ENCODE data around the gene ABCB11.

ABCB11 gene

GRCh38 chr2:168920504-168921157 is 110.5 kb downstream of the ABCB11 start:
- ATAC-seq (ENCODE audit: low read depth), result no peak; the same call in 2 of the 3 replicates
- no peaks in the 10 kb centered on the region for H3K4me1 ChIP-seq (ENCODE audit: insufficient read depth, poor library complexity, severe bottlenecking)
- peak; percentile 84 for TF ChIP-seq CTCF (IDR thresholded peaks at IDR 0.05; ENCODE audit: poor library complexity, severe bottlenecking)
- no peaks in the 10 kb centered on the region for H3K9me3 ChIP-seq (ENCODE audit: severe bottlenecking)
- no peaks in the 10 kb centered on the region for H3K36me3 ChIP-seq (ENCODE audit: low read depth)
- H3K4me3 ChIP-seq (ENCODE audit: severe bottlenecking), result no peak overlapping the region
- DNase-seq (ENCODE audit: low spot score), result no peak
- H3K27me3 ChIP-seq (ENCODE audit: insufficient read depth, poor library complexity, severe bottlenecking), result no peaks in the 10 kb centered on the region
- no peak overlapping the region for H3K27ac ChIP-seq (ENCODE audit: poor library complexity, severe bottlenecking)

- no peak for ATAC-seq (ENCODE audit: low read depth)
- H3K27ac ChIP-seq (ENCODE audit: poor library complexity, severe bottlenecking), result no peak overlapping the region
- DNase-seq (ENCODE audit: low spot score), result no peak
- H3K27me3 ChIP-seq (ENCODE audit: insufficient read depth, poor library complexity, severe bottlenecking), result peaks cover 9% of the 10 kb centered on the region
- no peaks in the 10 kb centered on the region for H3K4me1 ChIP-seq (ENCODE audit: insufficient read depth, poor library complexity, severe bottlenecking)
- no peaks in the 10 kb centered on the region for H3K9me3 ChIP-seq (ENCODE audit: severe bottlenecking)
- no peaks in the 10 kb centered on the region for H3K36me3 ChIP-seq (ENCODE audit: low read depth)
- H3K4me3 ChIP-seq (ENCODE audit: severe bottlenecking), result no peak overlapping the region
- TF ChIP-seq CTCF (IDR thresholded peaks at IDR 0.05; ENCODE audit: poor library complexity, severe bottlenecking), result no peak
Observed at GRCh38 chr2:168916331-168916675, 114.8 kb downstream of the ABCB11 start.

GRCh38 chr2:168915441-168916330 is 115.4 kb downstream of the ABCB11 start:
- H3K36me3 ChIP-seq (ENCODE audit: low read depth), result no peaks in the 10 kb centered on the region
- TF ChIP-seq CTCF (IDR thresholded peaks at IDR 0.05; ENCODE audit: poor library complexity, severe bottlenecking), result no peak
- H3K4me1 ChIP-seq (ENCODE audit: insufficient read depth, poor library complexity, severe bottlenecking), result no peaks in the 10 kb centered on the region
- peaks cover 9% of the 10 kb centered on the region for H3K27me3 ChIP-seq (ENCODE audit: insufficient read depth, poor library complexity, severe bottlenecking)
- no peak for ATAC-seq (ENCODE audit: low read depth)
- no peak overlapping the region for H3K4me3 ChIP-seq (ENCODE audit: severe bottlenecking)
- H3K27ac ChIP-seq (ENCODE audit: poor library complexity, severe bottlenecking), result no peak overlapping the region
- DNase-seq (ENCODE audit: low spot score), result no peak
- no peaks in the 10 kb centered on the region for H3K9me3 ChIP-seq (ENCODE audit: severe bottlenecking)

- Histone ChIP-seq H3K27ac (ENCODE audit: poor library complexity, severe bottlenecking) (no peak overlapping the region), H3K4me3 (ENCODE audit: severe bottlenecking) (no peak overlapping the region), H3K9me3 (ENCODE audit: severe bottlenecking) (no peaks in the 10 kb centered on the region), H3K27me3 (ENCODE audit: insufficient read depth, poor library complexity, severe bottlenecking) (peaks cover 9% of the 10 kb centered on the region), H3K4me1 (ENCODE audit: insufficient read depth, poor library complexity, severe bottlenecking) (no peaks in the 10 kb centered on the region), H3K36me3 (ENCODE audit: low read depth) (no peaks in the 10 kb centered on the region)
- DNase-seq (ENCODE audit: low spot score) (no peak), ATAC-seq (ENCODE audit: low read depth) (no peak)
- no peak for TF ChIP-seq CTCF (IDR thresholded peaks at IDR 0.05; ENCODE audit: poor library complexity, severe bottlenecking)
Observed at GRCh38 chr2:168913495-168913894, 117.6 kb downstream of the ABCB11 start.

All from RWPE2 (cell line).